ENCODE measurements around the gene MOB4. TPM values are rescaled to one million over a fixed set of nuclear protein-coding genes. Genes with fewer than 3 reads are reported as not detected.
"Not testable (repeated sequence)": the region's sequence is repeated elsewhere in the genome, so short reads cannot be mapped to it uniquely, and the experiment has no call there.

The MOB4 gene
- total RNA-seq, 2 donors from 2014 or later, result 24.7 to 34.1 TPM

GRCh38 chr2:197538412-197538811, 22.5 kb downstream of the MOB4 start:
- peaks cover 4% of the 10 kb centered on the region for H3K36me3 ChIP-seq
- H3K27me3 ChIP-seq, result no peaks in the 10 kb centered on the region
- no peak for DNase-seq
- no peak overlapping the region for H3K4me3 ChIP-seq
- intact Hi-C loops (cut with DNase I), result no loop called here
- H3K4me1 ChIP-seq, result no peaks in the 10 kb centered on the region
- no peak overlapping the region for H3K27ac ChIP-seq
- H3K9me3 ChIP-seq, result no peaks in the 10 kb centered on the region
- H3K9ac ChIP-seq (ENCODE audit: low read depth in 2 of 2, low read length in 2 of 2), result no peak overlapping the region
- TF ChIP-seq, protein P1, sequence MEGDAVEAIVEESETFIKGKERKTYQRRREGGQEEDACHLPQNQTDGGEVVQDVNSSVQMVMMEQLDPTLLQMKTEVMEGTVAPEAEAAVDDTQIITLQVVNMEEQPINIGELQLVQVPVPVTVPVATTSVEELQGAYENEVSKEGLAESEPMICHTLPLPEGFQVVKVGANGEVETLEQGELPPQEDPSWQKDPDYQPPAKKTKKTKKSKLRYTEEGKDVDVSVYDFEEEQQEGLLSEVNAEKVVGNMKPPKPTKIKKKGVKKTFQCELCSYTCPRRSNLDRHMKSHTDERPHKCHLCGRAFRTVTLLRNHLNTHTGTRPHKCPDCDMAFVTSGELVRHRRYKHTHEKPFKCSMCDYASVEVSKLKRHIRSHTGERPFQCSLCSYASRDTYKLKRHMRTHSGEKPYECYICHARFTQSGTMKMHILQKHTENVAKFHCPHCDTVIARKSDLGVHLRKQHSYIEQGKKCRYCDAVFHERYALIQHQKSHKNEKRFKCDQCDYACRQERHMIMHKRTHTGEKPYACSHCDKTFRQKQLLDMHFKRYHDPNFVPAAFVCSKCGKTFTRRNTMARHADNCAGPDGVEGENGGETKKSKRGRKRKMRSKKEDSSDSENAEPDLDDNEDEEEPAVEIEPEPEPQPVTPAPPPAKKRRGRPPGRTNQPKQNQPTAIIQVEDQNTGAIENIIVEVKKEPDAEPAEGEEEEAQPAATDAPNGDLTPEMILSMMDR (IDR thresholded peaks at IDR 0.05), result no peak

- Histone ChIP-seq H3K4me1 (no peaks in the 10 kb centered on the region), H3K36me3 (peaks cover 4% of the 10 kb centered on the region), H3K9me3 (no peaks in the 10 kb centered on the region), H3K4me3 (no peak overlapping the region), H3K9ac (ENCODE audit: low read depth in 2 of 2, low read length in 2 of 2) (no peak overlapping the region), H3K27me3 (no peaks in the 10 kb centered on the region), H3K27ac (no peak overlapping the region)
- DNase-seq, result no peak
- TF ChIP-seq, protein P1 (IDR thresholded peaks at IDR 0.05), result no peak
- intact Hi-C loops (cut with DNase I), result no loop called here
Measured at GRCh38 chr2:197539734-197540133, 23.9 kb downstream of the MOB4 start.

DNA sequence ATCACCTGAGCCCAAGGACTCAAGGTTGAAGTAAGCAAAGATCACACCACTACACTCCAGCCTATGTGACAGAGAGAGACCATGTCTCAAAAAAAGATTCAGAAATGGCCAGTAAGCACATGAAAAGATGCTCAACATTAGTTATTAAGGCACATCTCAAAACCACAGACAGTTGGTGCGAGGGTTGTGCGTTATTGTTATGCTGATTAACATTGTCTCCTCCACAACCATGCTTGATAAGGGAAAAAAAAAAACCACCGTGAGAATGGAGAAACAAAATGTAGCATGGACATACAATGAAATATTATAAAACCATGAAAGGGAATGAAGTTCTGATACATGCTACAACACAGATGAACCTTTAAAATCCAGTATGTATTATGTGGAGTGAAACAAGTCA, 27.3 kb downstream of the MOB4 start:
- no peaks in the 10 kb centered on the region for H3K36me3 ChIP-seq
- no peak overlapping the region for H3K4me3 ChIP-seq
- no peaks in the 10 kb centered on the region for H3K4me1 ChIP-seq
- intact Hi-C loops (cut with DNase I), result no loop called here
- DNase-seq, result no peak
- TF ChIP-seq, protein P1 (IDR thresholded peaks at IDR 0.05), result no peak
- no peaks in the 10 kb centered on the region for H3K9me3 ChIP-seq
- no peaks in the 10 kb centered on the region for H3K27me3 ChIP-seq
- no peak overlapping the region for H3K9ac ChIP-seq (ENCODE audit: low read depth in 2 of 2, low read length in 2 of 2)
- H3K27ac ChIP-seq, result no peak overlapping the region

DNA sequence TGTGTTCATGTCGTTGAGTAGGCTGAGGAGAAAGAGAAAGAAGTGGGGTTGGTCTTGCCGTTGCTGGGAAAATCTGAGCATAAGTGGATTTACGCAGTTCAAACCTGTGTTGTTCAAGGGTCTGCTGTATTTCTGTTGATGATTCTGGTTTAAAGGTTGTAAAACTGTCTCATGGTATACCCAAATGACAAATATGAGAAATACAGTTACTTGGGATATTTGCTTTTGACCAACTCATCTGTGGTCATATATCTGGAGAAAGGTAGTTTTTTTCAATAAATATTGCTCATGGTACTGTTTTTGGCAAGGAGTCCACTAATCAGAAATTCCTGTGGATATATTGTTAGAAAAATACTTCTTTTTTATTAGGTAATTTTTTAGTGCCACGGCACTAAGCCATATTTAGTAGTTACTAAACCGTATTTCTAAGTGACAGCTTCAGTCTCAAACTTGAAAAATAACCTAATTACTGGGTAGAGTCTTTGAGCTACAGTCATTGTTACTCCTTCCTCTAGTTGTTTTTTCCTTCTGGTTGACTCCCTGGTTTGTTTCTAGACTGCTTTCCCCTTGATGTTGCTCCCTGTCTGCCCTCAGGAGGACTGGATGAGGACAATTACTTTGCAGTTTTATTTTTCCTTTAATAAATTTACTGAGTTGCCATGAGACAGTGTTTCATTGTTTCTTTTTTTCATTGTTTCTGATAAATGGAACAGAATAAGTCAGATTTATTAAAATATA, 31.5 kb downstream of the MOB4 start:
- DNase-seq, result no peak
- TF ChIP-seq, protein P1 (IDR thresholded peaks at IDR 0.05), result no peak
- Histone ChIP-seq H3K27ac (no peak overlapping the region), H3K27me3 (no peaks in the 10 kb centered on the region), H3K4me1 (no peaks in the 10 kb centered on the region), H3K9ac (ENCODE audit: low read depth in 2 of 2, low read length in 2 of 2) (no peak overlapping the region), H3K36me3 (peaks cover 15% of the 10 kb centered on the region), H3K4me3 (no peak overlapping the region), H3K9me3 (no peaks in the 10 kb centered on the region)
- intact Hi-C loops (cut with DNase I), result no loop called here

- Histone ChIP-seq H3K27ac (no peak overlapping the region), H3K9me3 (no peaks in the 10 kb centered on the region), H3K9ac (ENCODE audit: low read depth in 2 of 2, low read length in 2 of 2) (no peak overlapping the region), H3K27me3 (no peaks in the 10 kb centered on the region), H3K4me1 (no peaks in the 10 kb centered on the region), H3K36me3 (peaks cover 15% of the 10 kb centered on the region), H3K4me3 (no peak overlapping the region)
- TF ChIP-seq, protein P1 (IDR thresholded peaks at IDR 0.05), result no peak
- intact Hi-C loops (cut with DNase I), result no loop called here
- DNase-seq, result no peak
Measured at GRCh38 chr2:197548582-197548981, 32.7 kb downstream of the MOB4 start.

DNA sequence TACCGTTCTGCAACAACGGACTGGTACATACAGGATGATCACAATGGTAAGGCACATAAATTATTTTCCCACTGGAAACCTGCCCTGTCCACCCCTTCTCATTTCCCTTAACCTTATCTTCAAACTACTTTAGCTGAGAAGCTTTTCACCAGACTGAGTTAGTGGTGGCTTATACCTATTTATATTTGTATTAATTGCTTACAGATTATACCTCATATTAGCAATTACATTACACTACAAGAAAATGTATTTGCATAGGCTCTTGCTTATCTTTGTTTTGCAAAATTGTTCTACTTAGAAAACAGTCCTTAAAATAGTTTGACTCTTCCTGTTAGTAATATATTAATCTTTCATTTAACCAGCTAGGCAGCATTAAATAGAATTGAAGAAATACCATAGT, 35.4 kb downstream of the MOB4 start:
- H3K4me3 ChIP-seq; H3K4me1 ChIP-seq; DNase-seq; intact Hi-C loops (cut with DNase I); H3K9me3 ChIP-seq; H3K9ac ChIP-seq (ENCODE audit: low read depth in 2 of 2, low read length in 2 of 2); H3K27ac ChIP-seq; H3K27me3 ChIP-seq: not testable (repeated sequence)
- H3K36me3 ChIP-seq, result peaks cover 15% of the 10 kb centered on the region
